Naive thymus-derived CD4-positive, alpha-beta T cell (primary cell): ENCODE results near the gene NT5M. TPM values are rescaled to one million over a fixed set of nuclear protein-coding genes. Genes with fewer than 3 reads are reported as not detected.

Experiments
- ATAC-seq: fragments of 150-1000 bp; cut with Tn5 transposase; 2 replicates; pipeline ENCODE4 v1.10.0; 2021; ENCODE audit warnings: mild to moderate bottlenecking, moderate library complexity
- CTCF ChIA-PET: fragments of 350-600 bp; sonication (Branson Sonifier 250); formaldehyde crosslinking; loops from one replicate; lab custom pipeline; 2021; ENCODE audit warnings: antibody characterized with exemption; lab: Charles Lee
- POLR2A ChIA-PET: fragments of 350-600 bp; sonication (Branson Sonifier 250); formaldehyde crosslinking; loops from one replicate; lab custom pipeline; 2021; ENCODE audit warnings: antibody characterized with exemption, inconsistent platforms; lab: Charles Lee
- DNase-seq, 9 donors: peaks; one replicate each; pipeline versions ENCODE4 v3.0.0 to v3.0.0-alpha.2; 2020 to 2022; ENCODE audit warnings: mixed read lengths in 1 of 9
- H3K27ac ChIP-seq: one replicate; pipeline ENCODE4 v1.7.0; 2013; ENCODE audit warnings: mild to moderate bottlenecking, low read depth, low read length, moderate library complexity
- H3K27me3 ChIP-seq, 2 donors: one replicate each; pipeline ENCODE4 v1.7.0; 2013; ENCODE audit warnings: low read length in 2 of 2, mild to moderate bottlenecking in 2 of 2, moderate library complexity in 2 of 2; ENCODE audit not compliant: control insufficient read depth in 2 of 2, insufficient read depth in 2 of 2
- H3K36me3 ChIP-seq, 3 experiments: 1 replicate in 2 of 3; 2 replicates in 1 of 3; pipeline ENCODE4 v1.7.0; 2013; ENCODE audit warnings: low read length in 3 of 3, mild to moderate bottlenecking in 3 of 3, moderate library complexity in 1 of 3; ENCODE audit not compliant: insufficient read depth in 3 of 3, control insufficient read depth in 2 of 3
- H3K4me1 ChIP-seq, 2 donors: one replicate each; pipeline ENCODE4 v1.7.0; 2013; ENCODE audit warnings: low read length in 2 of 2, mild to moderate bottlenecking in 2 of 2, moderate library complexity in 1 of 2; ENCODE audit not compliant: control insufficient read depth in 2 of 2, insufficient read depth in 2 of 2
- H3K4me3 ChIP-seq: 2 replicates; pipeline ENCODE4 v1.7.0; 2013; ENCODE audit warnings: mild to moderate bottlenecking, low read length
- H3K9me3 ChIP-seq, 3 experiments: 1 replicate in 2 of 3; 2 replicates in 1 of 3; pipeline ENCODE4 v1.7.0; 2013; ENCODE audit warnings: low read length in 3 of 3; ENCODE audit not compliant: control insufficient read depth in 2 of 3
- H3K27ac Mint-ChIP-seq, 9 donors: one replicate each; pipeline ENCODE4 v1.8.0; 2020 to 2022; ENCODE audit warnings: mixed read lengths in 9 of 9, mild to moderate bottlenecking in 8 of 9, moderate library complexity in 5 of 9, inconsistent platforms in 2 of 9
- H3K27me3 Mint-ChIP-seq, 5 donors: one replicate each; pipeline ENCODE4 v1.8.0; 2021 to 2022; ENCODE audit warnings: mixed read lengths in 5 of 5, mild to moderate bottlenecking in 1 of 5
- H3K36me3 Mint-ChIP-seq, 5 donors: one replicate each; pipeline ENCODE4 v1.8.0; 2020 to 2022; ENCODE audit warnings: mixed read lengths in 5 of 5, mild to moderate bottlenecking in 3 of 5, inconsistent platforms in 1 of 5
- H3K4me1 Mint-ChIP-seq, 7 donors: one replicate each; pipeline ENCODE4 v1.8.0; 2020 to 2022; ENCODE audit warnings: mixed read lengths in 7 of 7, mild to moderate bottlenecking in 3 of 7, inconsistent platforms in 1 of 7
- H3K4me3 Mint-ChIP-seq, 10 donors: one replicate each; pipeline ENCODE4 v1.8.0; 2020 to 2022; ENCODE audit warnings: mild to moderate bottlenecking in 10 of 10, mixed read lengths in 10 of 10, moderate library complexity in 6 of 10, inconsistent platforms in 2 of 10
- H3K9me3 Mint-ChIP-seq, 11 donors: one replicate each; pipeline ENCODE4 v1.8.0; 2020 to 2022; ENCODE audit warnings: mixed read lengths in 11 of 11, mild to moderate bottlenecking in 4 of 11, inconsistent platforms in 1 of 11, moderate library complexity in 1 of 11
- intact Hi-C, 2 donors: fragments of 100-400 bp; cut with micrococcal nuclease; formaldehyde crosslinking; loops; one replicate each; pipeline ENCODE4 v1.15.1; 2023
- polyA plus RNA-seq, 2 donors: library from polyadenylated mRNA; unstranded; fragments of 300-500 nt; fragmentation: Illumina TruSeq; gene quantifications; one replicate each; pipeline ENCODE4 v1.2.3, GENCODE V29; 2021
- total RNA-seq, 6 experiments: library from RNA in 5 of 6; stranded (reverse) in 5 of 6; gene quantifications; 1 replicate in 5 of 6; 2 replicates in 1 of 6; pipeline ENCODE4 v1.2.3 and lab custom pipeline; 2021 to 2026

Gene NT5M
- total and polyA plus RNA-seq, 7 experiments from 2014 or later = 0.85 to 6.3 (median 3.5) TPM

- H3K36me3 Mint-ChIP-seq = peaks cover 0 to 7% (median 0%) of the 10 kb centered on the region in 5 donors
- Histone ChIP-seq H3K27me3 (no peaks in the 10 kb centered on the region), H3K9me3 (no peaks in the 10 kb centered on the region), H3K4me1 (peaks cover 0 to 5% of the 10 kb centered on the region in 2 donors), H3K27ac (no peak overlapping the region), H3K36me3 (no peaks in the 10 kb centered on the region), H3K4me3 (no peak overlapping the region)
- ATAC-seq = no peak
- intact Hi-C loops = no loop called here
- no peak for DNase-seq
- peaks cover 0 to 26% (median 4%) of the 10 kb centered on the region in 5 donors for H3K27me3 Mint-ChIP-seq
- POLR2A ChIA-PET = no interaction called here
- H3K4me3 Mint-ChIP-seq = no peak overlapping the region
- peaks cover 0 to 25% (median 4%) of the 10 kb centered on the region in 11 donors for H3K9me3 Mint-ChIP-seq
- H3K27ac Mint-ChIP-seq = peak overlapping the region in 1 of 9 donors; percentile 34
- H3K4me1 Mint-ChIP-seq = peaks cover 0 to 4% (median 0%) of the 10 kb centered on the region in 7 donors
- CTCF ChIA-PET = no interaction called here
These were observed 58.3 kb downstream of the NT5M start for GRCh38 chr17:17361543-17361866.

- Mint-ChIP-seq H3K27me3 (peaks cover 0 to 26% (median 6%) of the 10 kb centered on the region in 5 donors), H3K36me3 (peaks cover 0 to 7% (median 0%) of the 10 kb centered on the region in 5 donors), H3K4me3 (no peak overlapping the region), H3K4me1 (peaks cover 0 to 6% (median 0%) of the 10 kb centered on the region in 7 donors), H3K27ac (no peak overlapping the region), H3K9me3 (peaks cover 0 to 25% (median 4%) of the 10 kb centered on the region in 11 donors)
- Histone ChIP-seq H3K4me3 (no peak overlapping the region), H3K36me3 (no peaks in the 10 kb centered on the region), H3K27me3 (no peaks in the 10 kb centered on the region), H3K9me3 (no peaks in the 10 kb centered on the region), H3K27ac (no peak overlapping the region), H3K4me1 (peaks cover 0 to 5% of the 10 kb centered on the region in 2 donors)
- POLR2A ChIA-PET = no interaction called here
- intact Hi-C loops = no loop called here
- DNase-seq (no peak), ATAC-seq (no peak)
- CTCF ChIA-PET = no interaction called here
These were observed 58.8 kb downstream of the NT5M start for GRCh38 chr17:17361867-17362539.

GRCh38 chr17:17362540-17362930 is 59.4 kb downstream of the NT5M start:
- H3K27me3 ChIP-seq = no peaks in the 10 kb centered on the region
- ATAC-seq = no peak
- no peak overlapping the region for H3K27ac Mint-ChIP-seq
- H3K27me3 Mint-ChIP-seq = peaks cover 0 to 26% (median 6%) of the 10 kb centered on the region in 5 donors
- H3K36me3 ChIP-seq = no peaks in the 10 kb centered on the region
- peaks cover 0 to 7% (median 0%) of the 10 kb centered on the region in 5 donors for H3K36me3 Mint-ChIP-seq
- H3K27ac ChIP-seq = no peak overlapping the region
- intact Hi-C loops = no loop called here
- CTCF ChIA-PET = no interaction called here
- peaks cover 0 to 25% (median 4%) of the 10 kb centered on the region in 11 donors for H3K9me3 Mint-ChIP-seq
- H3K4me3 ChIP-seq = no peak overlapping the region
- POLR2A ChIA-PET = no interaction called here
- no peaks in the 10 kb centered on the region for H3K9me3 ChIP-seq
- peaks cover 0 to 5% of the 10 kb centered on the region in 2 donors for H3K4me1 ChIP-seq
- H3K4me3 Mint-ChIP-seq = no peak overlapping the region
- no peak for DNase-seq
- peaks cover 0 to 6% (median 0%) of the 10 kb centered on the region in 7 donors for H3K4me1 Mint-ChIP-seq

- Histone ChIP-seq H3K27me3 (no peaks in the 10 kb centered on the region), H3K4me1 (peaks cover 0 to 5% of the 10 kb centered on the region in 2 donors), H3K9me3 (no peaks in the 10 kb centered on the region), H3K36me3 (no peaks in the 10 kb centered on the region), H3K4me3 (no peak overlapping the region), H3K27ac (no peak overlapping the region)
- ATAC-seq = peak; percentile 77
- Mint-ChIP-seq H3K4me1 (peaks cover 0 to 6% (median 0%) of the 10 kb centered on the region in 7 donors), H3K9me3 (peaks cover 0 to 22% (median 4%) of the 10 kb centered on the region in 11 donors), H3K4me3 (no peak overlapping the region), H3K27ac (no peak overlapping the region), H3K27me3 (peaks cover 0 to 22% (median 6%) of the 10 kb centered on the region in 5 donors), H3K36me3 (peaks cover 0 to 7% (median 0%) of the 10 kb centered on the region in 5 donors)
- intact Hi-C loops = no loop called here
- CTCF ChIA-PET = interaction anchor here (1.0 kb wide), 1 partner anchor 279 kb away, joined by 3 read pairs; no protein-coding TSS in a partner anchor
- DNase-seq = no peak
- POLR2A ChIA-PET = no interaction called here
These were observed 60.6 kb downstream of the NT5M start for GRCh38 chr17:17363638-17364337.

GRCh38 chr17:17364338-17364667 is 61.1 kb downstream of the NT5M start:
- intact Hi-C loops = no loop called here
- Mint-ChIP-seq H3K4me1 (peaks cover 0 to 6% (median 0%) of the 10 kb centered on the region in 7 donors), H3K27me3 (peaks cover 0 to 20% (median 6%) of the 10 kb centered on the region in 5 donors), H3K9me3 (peaks cover 0 to 20% (median 4%) of the 10 kb centered on the region in 11 donors), H3K36me3 (peaks cover 0 to 7% (median 0%) of the 10 kb centered on the region in 5 donors), H3K27ac (no peak overlapping the region), H3K4me3 (no peak overlapping the region)
- POLR2A ChIA-PET = no interaction called here
- CTCF ChIA-PET = interaction anchor here (1.0 kb wide), 1 partner anchor 278 kb away, joined by 3 read pairs; no protein-coding TSS in a partner anchor
- H3K27me3 ChIP-seq = no peaks in the 10 kb centered on the region
- no peak overlapping the region for H3K4me3 ChIP-seq
- DNase-seq (no peak), ATAC-seq (no peak)
- peaks cover 0 to 5% of the 10 kb centered on the region in 2 donors for H3K4me1 ChIP-seq
- H3K27ac ChIP-seq = no peak overlapping the region
- no peaks in the 10 kb centered on the region for H3K9me3 ChIP-seq
- H3K36me3 ChIP-seq = no peaks in the 10 kb centered on the region

- intact Hi-C loops = no loop called here
- H3K36me3 Mint-ChIP-seq = peaks cover 0 to 5% (median 0%) of the 10 kb centered on the region in 5 donors
- ChIA-PET POLR2A (interaction anchor here (0.7 kb wide), 1 partner anchor 41 kb away, joined by 3 read pairs; no protein-coding TSS in a partner anchor), CTCF (interaction anchor here (1.5 kb wide), 1 partner anchor 10 kb away, joined by 8 read pairs; no protein-coding TSS in a partner anchor)
- H3K27me3 Mint-ChIP-seq = peaks cover 0 to 9% (median 6%) of the 10 kb centered on the region in 5 donors
- ATAC-seq = no peak
- H3K4me1 ChIP-seq = peaks cover 0 to 5% of the 10 kb centered on the region in 2 donors
- no peak for DNase-seq
- H3K9me3 ChIP-seq = no peaks in the 10 kb centered on the region
- no peak overlapping the region for H3K4me3 Mint-ChIP-seq
- peaks cover 0 to 6% (median 0%) of the 10 kb centered on the region in 7 donors for H3K4me1 Mint-ChIP-seq
- no peak overlapping the region for H3K27ac ChIP-seq
- H3K9me3 Mint-ChIP-seq = peaks cover 0 to 8% (median under 1%) of the 10 kb centered on the region in 11 donors
- H3K36me3 ChIP-seq = no peaks in the 10 kb centered on the region
- no peak overlapping the region for H3K4me3 ChIP-seq
- H3K27ac Mint-ChIP-seq = no peak overlapping the region
- H3K27me3 ChIP-seq = no peaks in the 10 kb centered on the region
These were observed 62.4 kb downstream of the NT5M start for GRCh38 chr17:17365476-17366110.
